WTC11 (cell line): ENCODE data around the gene KIF5A. TPM values are rescaled to one million over a fixed set of nuclear protein-coding genes. Genes with fewer than 3 reads are reported as not detected.

Experiments used
- ATAC-seq: fragments of 200-7000 bp; cut with Tn5 transposase; 2 replicates; pipeline ENCODE4 v1.10.0; 2021; ENCODE audit warnings: mild to moderate bottlenecking, moderate library complexity
- CTCF ChIA-PET: fragments of 300-600 bp; sonication (Branson Sonifier 250); formaldehyde crosslinking; loops from one replicate; lab custom pipeline; 2021; ENCODE audit warnings: antibody characterized with exemption; lab: Charles Lee
- POLR2A ChIA-PET: fragments of 350-600 bp; sonication (Branson Sonifier 250); formaldehyde crosslinking; loops from one replicate; lab custom pipeline; 2021; ENCODE audit warnings: antibody characterized with exemption; lab: Charles Lee
- DNase-seq: peaks from one replicate; pipeline ENCODE4 v3.0.0; 2021; ENCODE audit warnings: low spot score
- H3K27ac Mint-ChIP-seq: 2 replicates; pipeline ENCODE4 v1.8.0; 2021; ENCODE audit warnings: mixed read lengths
- H3K27me3 Mint-ChIP-seq: 2 replicates; pipeline ENCODE4 v1.8.0; 2021; ENCODE audit warnings: low read depth, mild to moderate bottlenecking, moderate library complexity, mixed read lengths
- H3K36me3 Mint-ChIP-seq: 2 replicates; pipeline ENCODE4 v1.8.0; 2021; ENCODE audit warnings: mixed read lengths
- H3K4me1 Mint-ChIP-seq: 2 replicates; pipeline ENCODE4 v1.8.0; 2022; ENCODE audit warnings: mixed read lengths
- H3K4me3 Mint-ChIP-seq: 2 replicates; pipeline ENCODE4 v1.8.0; 2021; ENCODE audit warnings: mild to moderate bottlenecking, moderate library complexity, mixed read lengths
- H3K9me3 Mint-ChIP-seq: 2 replicates; pipeline ENCODE4 v1.8.0; 2021; ENCODE audit warnings: mixed read lengths
- ARID4B ChIP-seq: sonication (generic); formaldehyde crosslinking; IDR thresholded peaks from 2 replicates; pipeline ENCODE4 v1.8.0; 2023; ENCODE audit warnings: missing genetic modification reagents, mild to moderate bottlenecking, borderline replicate concordance
- ATF6 ChIP-seq: sonication (generic); formaldehyde crosslinking; IDR thresholded peaks from 2 replicates; pipeline ENCODE4 v1.8.1; 2023; ENCODE audit warnings: mild to moderate bottlenecking, missing genetic modification reagents
- GTF2I ChIP-seq: fragments of 250-450 bp; sonication (Bioruptor Pico); conservative IDR thresholded peaks from 2 replicates; pipeline ENCODE4 v1.4.0; 2021; ENCODE audit warnings: mild to moderate bottlenecking
- OVOL2 ChIP-seq: fragments of 250-450 bp; sonication (Bioruptor Pico); IDR thresholded peaks from 2 replicates; pipeline ENCODE4 v1.9.0; 2021; ENCODE audit warnings: mild to moderate bottlenecking, borderline replicate concordance
- TP53 ChIP-seq: sonication (generic); formaldehyde crosslinking; IDR thresholded peaks from 2 replicates; pipeline ENCODE4 v1.8.1; 2023; ENCODE audit warnings: mild to moderate bottlenecking, missing genetic modification reagents
- ZNF416 ChIP-seq: fragments of 250-450 bp; sonication (Bioruptor Pico); IDR thresholded peaks from 2 replicates; pipeline ENCODE4 v1.9.0; 2021; ENCODE audit warnings: mild to moderate bottlenecking, inconsistent platforms
- ZNF425 ChIP-seq: fragments of 250-450 bp; sonication (Bioruptor Pico); conservative IDR thresholded peaks from 2 replicates; pipeline ENCODE4 v1.9.0; 2021; ENCODE audit warnings: mild to moderate bottlenecking
- ZNF532 ChIP-seq: fragments of 250-450 bp; sonication (Bioruptor Pico); IDR thresholded peaks from 2 replicates; pipeline ENCODE4 v1.9.0; 2021; ENCODE audit warnings: mild to moderate bottlenecking, borderline replicate concordance
- total RNA-seq: library from RNA; stranded (reverse); gene quantifications from 3 replicates; pipeline ENCODE4 v1.2.3, GENCODE V29; 2021
- TF ChIP-seq, protein P1 (sequence below): sonication (generic); formaldehyde crosslinking; IDR thresholded peaks from 2 replicates; pipeline ENCODE4 v1.8.1; 2023; ENCODE audit warnings: mild to moderate bottlenecking, moderate library complexity, missing genetic modification reagents

Gene KIF5A
- total RNA-seq, 1 experiment from 2014 or later: 16.1 TPM

GRCh38 chr12:57606821-57607220, 57.0 kb downstream of the KIF5A start:
- CTCF ChIA-PET: interaction anchor here (5.0 to 5.4 kb wide), 2 partner anchors 14 to 23 kb away, joined by 31 to 34 read pairs; no protein-coding TSS in a partner anchor
- no peak for DNase-seq

More at GRCh38 chr12:57606821-57607220, 57.0 kb downstream of the KIF5A start:
- Mint-ChIP-seq H3K27ac (no peak overlapping the region), H3K4me3 (peak overlapping the region; percentile 25; the same call in 1 of the 2 replicates)
- ATAC-seq: no peak
- POLR2A ChIA-PET: no interaction called here
- TF ChIP-seq OVOL2 (no peak), ZNF416 (CRISPR knock-in tag) (no peak), TP53 (CRISPR knock-in tag) (no peak), GTF2I (no peak), ATF6 (CRISPR knock-in tag) (no peak), ARID4B (CRISPR knock-in tag) (no peak), ZNF532 (no peak), ZNF425 (CRISPR knock-in tag) (no peak)
- TF ChIP-seq, protein P1, sequence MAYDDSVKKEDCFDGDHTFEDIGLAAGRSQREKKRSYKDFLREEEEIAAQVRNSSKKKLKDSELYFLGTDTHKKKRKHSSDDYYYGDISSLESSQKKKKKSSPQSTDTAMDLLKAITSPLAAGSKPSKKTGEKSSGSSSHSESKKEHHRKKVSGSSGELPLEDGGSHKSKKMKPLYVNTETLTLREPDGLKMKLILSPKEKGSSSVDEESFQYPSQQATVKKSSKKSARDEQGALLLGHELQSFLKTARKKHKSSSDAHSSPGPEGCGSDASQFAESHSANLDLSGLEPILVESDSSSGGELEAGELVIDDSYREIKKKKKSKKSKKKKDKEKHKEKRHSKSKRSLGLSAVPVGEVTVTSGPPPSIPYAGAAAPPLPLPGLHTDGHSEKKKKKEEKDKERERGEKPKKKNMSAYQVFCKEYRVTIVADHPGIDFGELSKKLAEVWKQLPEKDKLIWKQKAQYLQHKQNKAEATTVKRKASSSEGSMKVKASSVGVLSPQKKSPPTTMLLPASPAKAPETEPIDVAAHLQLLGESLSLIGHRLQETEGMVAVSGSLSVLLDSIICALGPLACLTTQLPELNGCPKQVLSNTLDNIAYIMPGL (CRISPR knock-in tag): no peak
- TF ChIP-seq, all 79 proteins: peak for 0
- H3K27me3 Mint-ChIP-seq: peaks cover 8% of the 10 kb centered on the region
- H3K36me3 Mint-ChIP-seq: peaks cover 11% of the 10 kb centered on the region
- no peaks in the 10 kb centered on the region for H3K9me3 Mint-ChIP-seq
- H3K4me1 Mint-ChIP-seq: peaks cover 38% of the 10 kb centered on the region
